Bone marrow (tissue), 2 donors: ENCODE measurements around the gene ABHD15.
A peak's percentile ranks its signal among the peaks of the same experiment; 100 is the strongest.

Experiments
- DNase-seq, 2 donors: peaks; one replicate each; lab custom pipeline; 2025; lab: John Stamatoyannopoulos, UW

The ABHD15 gene

GRCh38 chr17:29594519-29595090 is 27.8 kb upstream of the ABHD15 start:
- no peak for DNase-seq

DNA sequence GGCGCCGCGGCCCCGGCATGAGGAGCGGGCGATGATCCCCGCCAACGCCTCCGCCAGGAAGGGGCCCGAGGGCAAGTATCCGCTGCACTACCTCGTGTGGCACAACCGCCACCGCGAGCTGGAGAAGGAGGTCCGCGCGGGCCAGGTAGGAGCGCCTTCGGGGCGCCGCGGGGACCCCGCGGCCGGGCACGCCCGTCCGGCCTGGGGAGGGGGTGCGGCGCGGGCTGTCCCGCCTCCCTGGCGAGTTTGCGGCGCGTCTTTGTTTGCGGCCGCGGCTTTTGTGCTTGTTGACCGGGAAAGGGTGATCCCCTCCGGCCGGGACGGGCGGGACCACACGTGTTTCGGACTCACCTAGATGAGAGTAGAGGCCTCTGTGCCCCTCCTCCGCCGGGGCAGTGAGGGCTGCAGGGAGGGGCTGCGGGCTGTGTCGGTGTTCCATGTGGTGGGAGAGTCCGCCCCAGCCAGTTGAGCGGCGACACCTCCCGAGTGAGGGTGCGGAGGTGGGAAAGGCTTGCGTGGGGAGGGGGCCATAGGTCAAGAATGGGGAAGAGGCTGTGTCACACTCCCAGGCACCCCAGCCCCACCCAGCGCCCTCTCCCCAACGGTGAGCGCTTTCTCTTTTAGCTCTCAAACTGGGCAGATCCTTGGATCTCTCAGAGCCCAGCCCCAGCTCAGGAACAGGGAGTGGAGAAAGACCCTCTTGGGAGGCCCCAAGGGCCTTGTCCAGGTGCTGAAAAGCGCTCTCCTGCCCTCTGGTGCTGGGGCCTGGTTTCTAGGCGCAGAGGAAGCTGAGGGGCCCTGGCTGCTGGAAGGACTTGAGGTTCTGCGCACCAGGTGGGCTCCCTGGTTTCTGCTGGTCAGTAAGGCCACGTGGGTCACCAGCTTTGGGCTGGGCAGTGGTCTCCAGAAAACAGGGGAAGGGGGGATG is 27.0 kb upstream of the ABHD15 start:
- no peak for DNase-seq

GRCh38 chr17:29592850-29593551 is 26.2 kb upstream of the ABHD15 start, which contains the start of gene ANKRD13B:
Gene ANKRD13B (plus strand): TSS chr17:29593132. CDS start chr17:29593622, 490 bp downstream.
- DNase-seq = no peak

GRCh38 chr17:29591737-29592608 is 25.1 kb upstream of the ABHD15 start:
- DNase-seq = peak; percentile 26 to 51

GRCh38 chr17:29591146-29591736 is 24.4 kb upstream of the ABHD15 start:
- no peak for DNase-seq

GRCh38 chr17:29590411-29591145 is 23.7 kb upstream of the ABHD15 start:
- no peak for DNase-seq

GRCh38 chr17:29589524-29590410 is 22.9 kb upstream of the ABHD15 start, which contains the start of gene GIT1:
Gene GIT1 (minus strand): TSS chr17:29589648. CDS start chr17:29589378, 270 bp downstream.
- DNase-seq = peak; percentile 40 to 69

GRCh38 chr17:29588562-29589411 is 21.9 kb upstream of the ABHD15 start:
- no peak for DNase-seq

GRCh38 chr17:29588017-29588561 is 21.3 kb upstream of the ABHD15 start:
- DNase-seq = no peak

- no peak for DNase-seq
Observed at GRCh38 chr17:29587591-29587990, 20.8 kb upstream of the ABHD15 start.

- DNase-seq = no peak
Observed at GRCh38 chr17:29586676-29587469, 20.0 kb upstream of the ABHD15 start.

DNA sequence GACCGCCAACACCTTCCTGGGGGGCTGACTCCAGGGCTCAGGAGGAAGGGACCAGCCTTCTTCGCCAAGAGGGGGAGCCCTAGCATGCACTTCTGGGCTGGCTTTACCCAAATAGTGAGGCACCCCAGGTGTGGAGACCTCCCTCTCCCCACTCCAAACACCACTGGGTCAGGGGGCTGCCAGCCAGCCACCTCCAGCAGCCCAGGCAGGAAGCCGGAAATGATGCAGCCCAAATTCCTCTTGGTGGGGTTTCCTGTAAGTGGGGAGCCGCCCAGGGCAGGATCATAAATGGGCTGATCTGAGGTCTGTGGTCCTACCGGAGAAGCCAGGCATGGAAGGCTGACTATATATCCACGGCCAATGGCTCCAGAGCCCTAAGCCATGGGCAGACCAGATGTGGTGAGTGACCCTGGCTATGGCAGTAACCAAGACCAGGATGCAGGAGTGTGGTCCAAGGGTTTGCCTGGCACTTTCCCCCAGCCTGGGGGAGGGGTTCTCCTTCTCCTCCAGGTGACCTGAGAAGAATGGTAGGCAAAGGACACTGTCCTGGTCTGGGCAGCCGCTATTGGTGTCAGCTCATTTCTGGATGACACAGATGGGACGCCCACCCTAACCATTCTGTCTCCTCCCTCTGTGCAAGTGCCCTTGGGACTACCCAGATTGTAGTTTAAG is 18.4 kb upstream of the ABHD15 start:
- DNase-seq = no peak

GRCh38 chr17:29584452-29585079 is 17.7 kb upstream of the ABHD15 start:
- DNase-seq = no peak

- no peak for DNase-seq
Observed at GRCh38 chr17:29583324-29584248, 16.7 kb upstream of the ABHD15 start.

- DNase-seq = no peak
Observed at GRCh38 chr17:29582772-29583171, 15.9 kb upstream of the ABHD15 start.
